HG03442 (cell line): Measurements from ENCODE around the gene UNC13B.

Source experiments
- ATAC-seq: cut with Tn5 transposase; IDR thresholded peaks from one replicate; pipeline ENCODE4 v1.9.1; 2021; ENCODE audit warnings: mild to moderate bottlenecking, moderate library complexity; ENCODE audit not compliant: unreplicated experiment

The UNC13B gene

DNA sequence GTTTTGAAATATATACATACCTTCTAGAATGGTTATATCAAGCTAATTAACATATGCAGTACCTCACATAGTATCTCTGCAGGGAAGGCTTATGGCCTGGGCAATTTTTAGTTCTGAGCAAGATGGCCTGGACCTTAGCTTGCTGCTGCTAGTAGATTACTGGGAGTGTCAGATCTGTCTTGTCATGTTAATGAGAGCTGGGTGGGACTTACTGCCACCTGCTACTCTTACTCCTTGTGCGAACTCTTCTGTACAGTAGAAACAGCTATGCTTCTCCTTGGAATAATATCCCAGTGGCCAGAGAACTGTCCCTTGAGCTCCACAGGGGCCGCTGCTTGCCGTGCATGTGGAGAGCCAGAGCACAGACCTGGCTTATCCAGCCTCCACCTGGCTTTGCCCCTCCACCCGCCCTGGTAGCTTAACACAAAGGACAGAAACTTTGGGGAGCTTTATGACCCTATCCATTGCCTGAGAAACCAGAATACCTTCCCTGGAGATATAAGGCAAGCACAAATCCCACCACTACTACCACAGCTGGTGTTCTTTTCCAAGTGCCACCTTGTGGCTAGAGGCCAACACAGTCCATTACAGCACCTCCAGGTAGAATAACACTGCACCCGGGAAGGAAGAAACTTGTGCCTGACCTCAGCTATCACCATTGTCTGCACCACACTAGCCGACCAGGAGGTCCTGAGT lies 253.7 kb downstream of the UNC13B start:
- ATAC-seq = no peak

DNA sequence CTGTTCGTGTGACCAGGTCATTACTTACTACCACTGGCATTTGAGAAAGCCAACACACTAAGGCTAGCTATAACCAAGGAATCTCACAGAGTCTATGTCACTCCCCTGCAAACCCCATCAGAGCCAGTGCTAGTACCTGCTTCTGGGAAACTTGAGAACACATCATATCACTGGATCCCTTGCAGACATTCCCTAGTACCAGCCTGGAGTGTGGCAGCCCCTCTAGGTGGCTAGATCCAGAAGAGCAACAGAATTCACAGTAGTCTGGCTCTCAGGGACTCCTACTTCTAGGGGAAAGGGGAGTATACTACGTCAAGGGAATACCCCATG lies 254.3 kb downstream of the UNC13B start:
- no peak for ATAC-seq

DNA sequence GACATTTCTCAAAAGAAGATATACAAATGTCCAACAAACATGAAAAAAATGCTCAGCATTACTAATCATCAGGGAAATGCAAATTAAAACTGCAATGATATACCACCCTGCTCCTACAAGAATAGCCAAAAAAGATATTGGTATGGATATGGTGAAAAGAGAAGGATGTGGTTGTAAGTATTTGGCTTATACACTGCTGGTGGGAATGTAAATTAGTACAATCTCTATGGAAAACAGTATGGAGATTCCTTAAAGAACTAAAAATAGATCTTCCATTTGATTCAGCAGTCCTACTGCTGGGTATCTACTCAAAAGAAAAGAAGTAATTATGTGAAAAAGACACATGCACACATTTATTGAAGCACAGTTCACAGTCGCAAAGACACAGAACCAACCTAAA lies 260.5 kb downstream of the UNC13B start:
- no peak for ATAC-seq

DNA sequence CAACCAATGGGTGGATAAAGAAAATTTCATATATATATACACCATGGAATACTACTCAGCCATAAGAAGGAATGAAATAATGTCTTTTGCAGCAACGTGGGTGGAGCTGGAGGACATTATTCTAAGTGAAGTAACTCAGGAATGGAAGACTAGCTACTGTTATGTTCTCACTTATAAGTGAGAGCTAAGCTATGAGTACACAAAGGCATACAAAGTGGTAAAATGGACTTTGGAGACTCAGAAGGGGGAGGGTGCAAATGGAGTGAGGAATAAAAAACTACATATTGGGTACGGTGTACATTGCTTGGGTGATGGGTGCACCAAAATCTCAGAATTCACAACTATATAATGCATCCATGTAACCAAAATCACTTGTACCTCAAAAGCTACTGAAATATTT lies 260.9 kb downstream of the UNC13B start:
- no peak for ATAC-seq

DNA sequence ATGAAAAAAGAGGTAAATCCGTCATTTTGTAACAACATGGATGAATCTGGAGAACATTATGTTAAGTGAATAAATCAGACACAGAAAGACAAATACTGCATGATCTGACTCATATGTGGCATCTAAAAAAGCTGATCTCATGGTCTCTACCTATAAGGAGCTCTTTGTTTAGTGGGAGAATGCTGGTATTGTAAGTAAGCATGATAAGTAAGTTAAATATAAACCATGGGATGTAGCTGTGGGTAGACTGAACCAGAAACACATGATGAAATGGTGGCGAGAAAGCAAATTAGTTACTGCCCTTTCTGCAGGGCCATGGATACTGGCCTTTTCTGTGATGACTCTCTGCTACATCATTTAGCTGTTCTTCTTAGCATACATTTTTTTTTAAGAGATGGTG lies 261.7 kb downstream of the UNC13B start:
- no peak for ATAC-seq

DNA sequence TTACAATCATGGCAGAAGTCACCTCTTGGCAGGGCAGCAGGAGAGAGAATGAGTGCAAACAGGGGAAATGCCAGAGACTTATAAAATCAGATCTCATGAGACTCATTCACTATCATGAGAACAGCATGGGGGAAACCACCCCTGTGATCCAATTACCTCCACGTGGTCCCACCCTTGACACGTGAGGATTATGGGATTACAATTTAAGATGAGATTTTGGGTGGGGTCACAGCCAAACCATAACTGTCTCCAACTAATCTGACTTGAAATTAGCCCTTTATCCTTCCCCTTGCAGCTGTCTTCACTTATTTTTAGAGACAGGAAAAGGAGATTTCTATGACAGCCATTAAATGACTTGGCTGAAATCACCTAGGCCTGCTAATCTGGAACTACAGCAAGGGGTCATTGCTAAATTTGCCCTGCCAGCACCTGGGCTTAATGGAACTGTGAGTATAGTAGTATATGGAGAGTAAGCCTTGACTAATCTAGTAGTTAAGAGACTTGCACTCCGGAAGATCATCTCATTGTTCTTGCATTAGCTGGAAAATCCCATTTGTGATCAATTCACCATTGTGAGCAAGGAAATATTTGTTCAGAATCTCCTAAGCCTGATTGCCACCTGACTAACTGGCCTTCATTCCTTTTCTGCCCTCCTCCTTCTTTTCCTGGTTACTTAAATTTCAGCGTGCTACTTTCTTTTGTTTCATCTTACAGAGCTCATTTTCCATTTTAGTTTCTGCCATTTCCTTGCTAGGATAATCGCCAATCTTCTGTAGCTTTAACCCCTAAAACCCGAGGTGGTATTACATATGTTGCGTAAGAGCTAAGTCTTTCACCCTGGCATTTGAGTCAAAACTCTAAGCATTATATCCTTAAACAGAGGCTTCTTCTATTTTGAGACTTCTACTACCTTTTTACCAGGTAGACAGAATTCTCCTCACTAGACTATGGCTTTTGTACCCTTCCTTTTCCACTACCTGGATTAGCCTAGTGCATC lies 262.8 kb downstream of the UNC13B start:
- ATAC-seq = no peak

DNA sequence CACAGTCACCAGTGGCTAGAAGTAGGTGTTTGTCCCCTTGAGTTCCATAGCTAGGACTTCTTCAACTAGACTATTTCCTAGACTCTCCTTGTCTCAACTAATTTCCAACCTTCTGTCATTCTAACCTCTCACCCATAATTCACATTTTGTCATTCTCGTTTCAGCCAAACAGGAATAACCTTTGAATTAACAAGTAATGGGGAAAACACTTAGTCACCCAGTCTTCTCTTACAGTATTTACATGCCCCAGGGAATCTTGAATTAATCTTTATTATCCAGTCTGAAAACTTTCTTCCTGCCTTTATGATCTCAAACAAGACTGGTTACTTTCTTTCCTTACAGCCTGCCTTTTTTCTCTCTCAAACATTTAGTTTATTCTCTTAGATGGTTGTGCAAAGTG lies 264.8 kb downstream of the UNC13B start:
- no peak for ATAC-seq

DNA sequence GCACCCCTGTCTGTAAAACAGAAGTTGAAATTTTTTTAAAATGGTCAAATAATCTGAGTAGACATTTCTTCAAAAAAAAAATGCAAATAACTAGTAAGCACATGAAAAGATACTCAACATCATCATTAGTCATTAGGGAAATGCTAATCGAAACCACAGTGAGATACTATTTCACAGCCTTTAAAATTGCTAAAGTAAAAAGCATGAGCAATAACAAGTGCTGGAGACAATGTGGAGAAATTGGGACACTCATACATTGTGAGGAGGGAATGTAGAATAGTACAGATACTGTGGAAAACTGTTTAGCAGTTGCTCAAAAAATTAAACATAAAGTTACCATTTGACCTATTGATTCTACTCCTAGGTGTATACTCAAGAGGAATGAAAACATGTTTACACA lies 269.7 kb downstream of the UNC13B start:
- no peak for ATAC-seq

DNA sequence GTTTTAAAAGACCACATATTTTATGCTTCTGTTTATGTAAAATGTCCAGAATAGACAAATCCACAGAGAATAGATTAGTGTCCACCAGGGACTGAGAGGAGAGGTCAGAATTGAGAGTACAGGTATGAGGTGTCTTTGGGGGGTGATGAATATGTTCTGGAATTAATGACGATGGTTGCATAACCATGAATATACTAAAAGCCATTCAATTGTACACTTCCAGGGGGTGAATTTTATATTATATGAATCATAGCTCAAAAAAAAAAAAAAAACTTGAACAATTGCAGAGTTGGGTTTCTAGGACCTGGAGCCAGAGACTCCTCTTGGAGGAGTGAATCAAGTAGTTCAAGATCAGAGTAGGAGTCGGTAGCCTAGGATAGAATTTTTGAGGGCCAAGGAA lies 270.3 kb downstream of the UNC13B start:
- no peak for ATAC-seq

DNA sequence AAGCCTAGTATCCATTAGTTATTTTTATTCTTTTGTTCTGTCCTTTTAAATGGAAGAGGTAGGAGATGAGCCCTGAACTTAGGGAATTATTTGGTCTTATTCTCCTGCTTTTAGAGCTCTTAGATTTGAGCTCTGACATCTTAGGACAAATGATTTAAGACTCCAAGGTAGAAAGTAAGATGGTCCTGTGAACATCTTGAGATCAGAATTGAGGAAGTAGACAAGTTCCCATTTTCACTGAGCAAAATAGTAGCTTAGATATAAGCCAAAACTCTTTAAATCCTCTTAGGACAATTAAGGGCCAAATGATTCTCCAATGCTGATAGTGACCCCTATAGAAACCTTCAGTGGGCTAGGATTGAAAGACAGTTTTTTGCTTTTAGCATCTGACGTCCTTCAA lies 275.1 kb downstream of the UNC13B start:
- no peak for ATAC-seq

DNA sequence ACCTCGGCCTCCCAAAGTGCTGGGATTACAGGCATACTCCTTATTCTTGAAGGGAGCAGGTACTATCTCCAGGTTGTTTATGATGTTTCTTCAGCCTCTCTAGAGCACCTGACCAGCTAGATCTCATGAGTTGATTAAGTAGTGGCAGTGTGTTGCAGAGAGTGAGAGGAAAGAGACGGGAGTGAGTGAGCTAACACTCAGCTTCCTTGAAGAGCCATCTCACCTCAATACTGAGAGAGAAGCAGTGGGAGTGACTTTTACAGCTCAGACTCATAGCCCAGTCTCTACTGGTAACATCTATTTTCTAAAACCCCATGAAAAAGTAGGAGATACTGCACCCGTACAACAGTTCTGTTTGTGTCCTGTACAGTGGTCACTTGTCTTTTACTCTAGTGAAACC lies 284.2 kb downstream of the UNC13B start:
- ATAC-seq = no peak

DNA sequence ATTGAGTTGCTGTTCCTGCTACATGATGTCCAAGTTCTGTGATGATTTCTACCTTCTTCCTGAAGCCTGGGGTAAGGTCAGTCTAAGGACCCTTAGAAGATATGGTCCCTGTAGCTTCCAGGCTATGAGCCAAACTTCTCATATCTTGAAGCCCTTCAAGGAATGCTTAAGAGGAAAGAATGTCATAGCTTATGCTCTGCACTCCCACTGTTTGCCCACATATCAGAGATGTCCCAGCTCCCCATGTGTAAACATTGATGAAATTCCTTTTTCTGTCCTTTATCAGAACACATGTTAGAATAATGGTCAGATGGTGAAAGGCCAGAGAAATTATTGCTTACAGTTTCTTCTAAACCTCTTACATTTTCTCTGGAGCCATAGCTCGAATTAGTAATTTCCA lies 286.7 kb downstream of the UNC13B start:
- ATAC-seq = no peak

DNA sequence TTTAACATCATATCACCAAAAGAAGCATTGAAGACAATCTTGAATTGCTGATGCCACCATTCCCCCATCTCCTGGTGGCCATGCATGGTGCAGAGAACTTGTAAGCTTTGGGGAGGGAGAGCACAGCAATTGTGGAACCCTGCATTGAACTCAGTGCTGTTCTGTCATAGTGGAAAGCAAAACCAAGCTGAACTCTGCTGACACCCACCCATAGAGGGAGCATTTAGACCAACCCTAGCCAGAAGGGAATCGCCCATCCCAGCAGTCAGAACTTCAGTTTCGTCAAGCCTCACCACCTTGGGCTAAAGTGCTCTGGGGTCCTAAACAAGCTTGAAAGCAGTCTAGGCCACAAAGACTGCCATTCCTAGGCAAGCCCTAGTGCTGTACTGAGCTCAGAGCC lies 290.7 kb downstream of the UNC13B start:
- no peak for ATAC-seq

DNA sequence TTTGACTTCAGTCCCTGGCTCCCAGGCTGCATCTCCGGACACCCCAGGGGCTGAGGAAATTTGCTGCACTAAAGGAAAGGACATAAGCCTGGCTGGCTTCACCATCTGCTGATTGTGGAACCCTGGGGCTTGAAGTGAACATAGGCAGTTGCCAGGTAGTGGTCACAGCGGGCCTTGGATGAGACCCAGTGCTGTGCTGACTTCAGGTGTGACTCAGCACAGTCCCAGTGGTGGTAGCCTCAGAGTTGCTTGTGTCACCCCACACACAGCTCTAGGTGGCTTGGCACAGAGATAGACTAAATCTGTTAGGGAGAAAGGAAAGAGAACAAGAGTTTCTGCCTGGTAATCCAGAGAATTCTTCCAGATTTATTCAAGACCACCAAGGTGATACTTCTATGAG lies 292.0 kb downstream of the UNC13B start:
- ATAC-seq = no peak
